AG04450 (cell line): ENCODE measurements around the gene NEDD4L. TPM values are rescaled to one million over a fixed set of nuclear protein-coding genes. Genes with fewer than 3 reads are reported as not detected.

Experiments
- CTCF ChIA-PET: fragments of 300-600, 350-600 bp; formaldehyde crosslinking; extraction: SDS; loops from one replicate; lab custom pipeline; 2022; ENCODE audit warnings: antibody characterized with exemption, inconsistent platforms; lab: Charles Lee
- POLR2A ChIA-PET: fragments of 350-600 bp; formaldehyde crosslinking; extraction: SDS; loops from one replicate; lab custom pipeline; 2021; ENCODE audit warnings: antibody characterized with exemption, inconsistent platforms; lab: Yijun Ruan, JAX
- DNase-seq: peaks from one replicate; pipeline ENCODE4 v3.0.0-alpha.2; 2011; ENCODE audit warnings: low read depth, low spot score
- H3K27ac ChIP-seq: one replicate; pipeline ENCODE4 v1.5.1; 2012; ENCODE audit warnings: low read depth, low read length, control low read depth
- H3K27me3 ChIP-seq: one replicate; pipeline ENCODE4 v1.6.0; 2012; ENCODE audit warnings: low read length; ENCODE audit not compliant: control insufficient read depth, insufficient read depth
- H3K4me3 ChIP-seq: 2 replicates; pipeline ENCODE4 v1.5.1; 2011; ENCODE audit warnings: mild to moderate bottlenecking, low read depth, low read length, control low read depth
- H3K9me3 ChIP-seq: 2 replicates; pipeline ENCODE4 v1.5.1; 2012; ENCODE audit warnings: low read length; ENCODE audit not compliant: control insufficient read depth, insufficient read depth
- polyA plus RNA-seq: library from polyadenylated mRNA; depleted of rRNA; stranded (reverse); fragments of >200 nt; gene quantifications from 2 replicates; pipeline ENCODE4 v1.2.3, GENCODE V29; 2011
- TF ChIP-seq, protein P1 (sequence below): IDR thresholded peaks from 2 replicates; pipeline ENCODE4 v1.5.1; 2011; ENCODE audit warnings: low read depth, low read length, control low read depth, inconsistent platforms

The NEDD4L gene
- polyA plus RNA-seq, 1 experiment: 15.0 TPM

DNA sequence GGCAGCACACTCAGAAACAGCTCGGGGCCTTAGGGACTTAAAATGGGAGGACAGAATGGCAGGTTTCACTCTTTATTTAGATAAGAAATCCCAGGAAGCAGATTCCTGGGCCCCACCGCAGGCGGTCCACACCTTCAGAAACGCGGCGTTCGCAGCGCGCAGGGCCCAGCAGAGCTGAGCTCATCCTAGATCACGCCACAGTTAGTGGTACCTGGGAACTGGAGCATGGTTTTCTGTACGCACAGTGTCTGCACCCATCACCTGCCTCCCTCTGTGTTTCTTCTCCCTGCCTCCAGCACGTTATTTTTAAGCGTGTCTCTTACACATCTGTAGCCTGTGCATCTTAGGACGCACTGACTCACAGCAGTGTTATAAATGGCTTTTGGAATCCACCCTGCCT lies 342.8 kb downstream of the NEDD4L start:
- H3K4me3 ChIP-seq: no peak overlapping the region
- H3K27me3 ChIP-seq: no peaks in the 10 kb centered on the region
- no peak for DNase-seq
- no peak overlapping the region for H3K27ac ChIP-seq
- no peaks in the 10 kb centered on the region for H3K9me3 ChIP-seq
- TF ChIP-seq, protein P1, sequence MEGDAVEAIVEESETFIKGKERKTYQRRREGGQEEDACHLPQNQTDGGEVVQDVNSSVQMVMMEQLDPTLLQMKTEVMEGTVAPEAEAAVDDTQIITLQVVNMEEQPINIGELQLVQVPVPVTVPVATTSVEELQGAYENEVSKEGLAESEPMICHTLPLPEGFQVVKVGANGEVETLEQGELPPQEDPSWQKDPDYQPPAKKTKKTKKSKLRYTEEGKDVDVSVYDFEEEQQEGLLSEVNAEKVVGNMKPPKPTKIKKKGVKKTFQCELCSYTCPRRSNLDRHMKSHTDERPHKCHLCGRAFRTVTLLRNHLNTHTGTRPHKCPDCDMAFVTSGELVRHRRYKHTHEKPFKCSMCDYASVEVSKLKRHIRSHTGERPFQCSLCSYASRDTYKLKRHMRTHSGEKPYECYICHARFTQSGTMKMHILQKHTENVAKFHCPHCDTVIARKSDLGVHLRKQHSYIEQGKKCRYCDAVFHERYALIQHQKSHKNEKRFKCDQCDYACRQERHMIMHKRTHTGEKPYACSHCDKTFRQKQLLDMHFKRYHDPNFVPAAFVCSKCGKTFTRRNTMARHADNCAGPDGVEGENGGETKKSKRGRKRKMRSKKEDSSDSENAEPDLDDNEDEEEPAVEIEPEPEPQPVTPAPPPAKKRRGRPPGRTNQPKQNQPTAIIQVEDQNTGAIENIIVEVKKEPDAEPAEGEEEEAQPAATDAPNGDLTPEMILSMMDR: no peak
- CTCF ChIA-PET: no interaction called here
- POLR2A ChIA-PET: no interaction called here

DNA sequence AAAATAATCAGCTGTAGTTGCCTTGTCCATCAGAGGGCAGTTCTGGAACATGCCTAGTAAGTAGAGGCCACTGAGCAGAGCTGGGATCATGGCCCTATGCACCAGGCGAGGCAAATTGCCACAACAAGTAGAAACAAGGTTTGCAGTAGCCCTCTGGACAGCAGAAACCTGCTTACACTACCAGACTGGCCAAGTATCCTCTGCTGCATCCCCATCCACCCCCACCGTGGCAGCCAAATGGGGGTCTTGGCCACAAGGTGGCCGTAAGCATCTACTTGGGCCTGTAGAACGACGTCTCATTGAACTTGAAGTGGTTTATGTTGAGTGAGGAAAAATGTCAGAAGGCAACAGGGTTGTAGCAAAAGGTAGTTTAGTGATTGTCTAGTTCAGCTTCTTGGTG lies 343.7 kb downstream of the NEDD4L start:
- POLR2A ChIA-PET: no interaction called here
- H3K4me3 ChIP-seq: no peak overlapping the region
- H3K27ac ChIP-seq: no peak overlapping the region
- TF ChIP-seq, protein P1: no peak
- H3K27me3 ChIP-seq: no peaks in the 10 kb centered on the region
- no peaks in the 10 kb centered on the region for H3K9me3 ChIP-seq
- CTCF ChIA-PET: interaction anchor here (0.7 kb wide), 1 partner anchor 69 kb away, joined by 3 read pairs; no protein-coding TSS in a partner anchor
- no peak for DNase-seq

DNA sequence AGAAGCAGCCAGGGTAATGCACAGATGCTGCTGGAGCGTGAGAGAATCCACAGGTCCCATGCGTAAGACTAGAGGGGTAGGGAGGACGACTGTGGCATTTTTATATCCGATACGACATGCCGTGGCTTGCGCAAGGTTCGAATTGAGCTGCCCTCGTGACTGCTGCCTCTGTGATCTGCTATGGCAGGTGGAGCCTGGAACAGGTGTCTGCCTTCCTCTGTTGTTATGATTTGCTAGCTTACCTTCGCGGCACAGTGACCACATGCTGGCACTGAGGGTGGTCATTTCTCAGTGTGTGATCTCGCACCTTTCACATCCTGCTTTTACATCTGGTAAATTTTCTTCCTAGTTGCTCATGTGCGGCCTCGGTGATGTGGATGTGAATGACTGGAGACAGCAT lies 344.7 kb downstream of the NEDD4L start:
- Histone ChIP-seq H3K27ac (no peak overlapping the region), H3K27me3 (no peaks in the 10 kb centered on the region), H3K4me3 (no peak overlapping the region), H3K9me3 (no peaks in the 10 kb centered on the region)
- TF ChIP-seq, protein P1: no peak
- POLR2A ChIA-PET: no interaction called here
- no peak for DNase-seq
- CTCF ChIA-PET: no interaction called here

DNA sequence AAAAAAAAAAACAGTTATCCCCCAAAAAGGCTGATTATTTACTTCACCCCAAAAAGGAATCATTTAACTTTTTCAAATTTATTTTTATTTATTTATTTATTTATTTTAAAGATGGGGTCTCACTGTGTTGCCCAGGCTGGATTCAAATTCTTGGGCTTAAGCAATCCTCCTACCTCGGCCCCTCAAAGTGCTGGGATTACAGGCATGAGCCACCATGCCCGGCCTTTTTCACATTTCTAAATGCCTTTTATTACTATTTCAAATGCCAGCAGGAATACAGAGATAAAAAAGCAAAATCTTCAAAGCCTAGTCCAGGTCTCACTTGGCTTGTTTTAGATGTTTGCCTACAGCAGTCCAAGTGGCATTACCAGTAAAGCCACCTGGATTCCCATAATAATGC lies 345.7 kb downstream of the NEDD4L start:
- TF ChIP-seq, protein P1: no peak
- no peak overlapping the region for H3K4me3 ChIP-seq
- H3K9me3 ChIP-seq: no peaks in the 10 kb centered on the region
- no peaks in the 10 kb centered on the region for H3K27me3 ChIP-seq
- DNase-seq: no peak
- ChIA-PET POLR2A (no interaction called here), CTCF (no interaction called here)
- no peak overlapping the region for H3K27ac ChIP-seq

DNA sequence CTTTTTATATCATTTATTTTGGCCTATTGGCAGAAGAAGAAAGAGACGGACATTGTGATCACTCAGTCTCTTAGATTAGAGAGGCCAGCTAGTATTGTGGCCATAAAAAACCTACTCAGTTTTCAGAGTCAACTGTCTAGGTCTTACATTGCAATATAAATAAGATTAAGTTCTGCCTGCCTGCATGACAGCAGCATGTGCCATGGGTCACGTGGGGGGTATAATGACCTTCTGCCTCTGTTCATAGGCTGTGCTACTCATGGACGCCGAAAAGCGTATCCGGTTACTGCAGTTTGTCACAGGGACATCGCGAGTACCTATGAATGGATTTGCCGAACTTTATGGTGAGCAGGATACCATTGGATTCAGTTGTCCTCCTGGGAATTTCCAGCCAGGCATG lies 346.4 kb downstream of the NEDD4L start:
- ChIA-PET POLR2A (no interaction called here), CTCF (no interaction called here)
- no peaks in the 10 kb centered on the region for H3K9me3 ChIP-seq
- H3K27ac ChIP-seq: no peak overlapping the region
- no peak for DNase-seq
- no peak overlapping the region for H3K4me3 ChIP-seq
- H3K27me3 ChIP-seq: no peaks in the 10 kb centered on the region
- TF ChIP-seq, protein P1: no peak
